OCI-LY7 (cell line): ENCODE measurements around the gene CGNL1.

Source experiments
- CTCF ChIP-seq: fragments of 200-600 bp; sonication (generic); conservative IDR thresholded peaks from 2 replicates; pipeline ENCODE4 v1.5.1; 2014; ENCODE audit warnings: mild to moderate bottlenecking, antibody characterized with exemption, low read length, moderate library complexity, mixed read lengths
- EZH2phosphoT487 ChIP-seq: fragments of 200-600 bp; sonication (generic); IDR thresholded peaks from 2 replicates; pipeline ENCODE4 v1.6.1; 2018; ENCODE audit warnings: low read depth, borderline replicate concordance, mild to moderate bottlenecking, mixed run types, antibody characterized with exemption, low read length, moderate library complexity, mixed read lengths

DNA sequence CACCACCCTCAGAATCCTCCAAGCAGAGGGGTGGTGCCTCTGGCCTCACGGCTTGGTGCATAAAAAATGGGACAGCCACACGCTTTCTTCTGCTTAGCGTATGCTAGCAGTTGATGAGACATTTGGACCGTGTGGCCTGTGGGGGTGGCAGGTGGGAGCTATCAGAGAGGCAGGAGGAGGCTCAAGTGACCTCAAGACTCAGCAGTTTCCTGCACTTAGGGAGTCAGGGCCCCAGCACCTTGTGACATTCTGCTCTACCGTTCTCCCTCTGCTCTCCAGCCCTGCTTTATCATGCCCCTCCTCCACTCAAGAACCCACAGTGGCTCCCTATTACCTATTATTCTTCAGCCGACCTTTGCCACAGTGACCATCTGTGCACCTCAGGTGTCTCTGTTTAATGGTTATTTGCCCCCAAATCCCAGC, 41.0 kb upstream of the CGNL1 start:
- TF ChIP-seq CTCF (no peak), EZH2phosphoT487 (no peak)
